ENCODE results near the gene RANBP1. TPM values are rescaled to one million over a fixed set of nuclear protein-coding genes. Genes with fewer than 3 reads are reported as not detected.

RANBP1 gene
- total and polyA plus RNA-seq, 9 of the 15 experiments (the other 6 are each of a cell fraction or from before 2014, with no cell fraction given): 162 to 2,891 (median 1,289) TPM

GRCh38 chr22:20066617-20067383 is 49.1 kb upstream of the RANBP1 start (continued):
- 0 out of 6 replicates have a peak, but pooled peaks of 1 of the 3 experiments have one; percentile 3 for TF ChIP-seq CTCF (IDR thresholded peaks at IDR 0.05 in 2 of 3, conservative IDR thresholded peaks at IDR 0.05 in 1 of 3; ENCODE audit: insufficient read depth in 2 of 3, low read depth in 1 of 3, low read length in 3 of 3)
- no peak for TF ChIP-seq GTF2E2 (tag; IDR thresholded peaks at IDR 0.05)
- TF ChIP-seq HOMEZ (CRISPR knock-in tag; IDR thresholded peaks at IDR 0.05): no peak
- TF ChIP-seq ZNF232 (CRISPR knock-in tag; IDR thresholded peaks at IDR 0.05): no peak
- TF ChIP-seq BCLAF1 (IDR thresholded peaks at IDR 0.05; ENCODE audit: borderline replicate concordance in 1 of 2, control insufficient read depth in 1 of 2, low read depth in 2 of 2, low read length in 1 of 2): no peak
- no peak for TF ChIP-seq DACH1 (IDR thresholded peaks at IDR 0.05; ENCODE audit: partially characterized antibody)
- TF ChIP-seq NFATC3 (IDR thresholded peaks at IDR 0.05): no peak
- no peak for TF ChIP-seq ARNT (IDR thresholded peaks at IDR 0.05)
- TF ChIP-seq ELK1 (CRISPR knock-in tag; IDR thresholded peaks at IDR 0.05): no peak
- no peak for TF ChIP-seq ZNF24 (IDR thresholded peaks at IDR 0.05)
- no peak for TF ChIP-seq ZNF77 (CRISPR knock-in tag; IDR thresholded peaks at IDR 0.05)
- peak; percentile 22; the same call in 1 of the 2 replicates for TF ChIP-seq RBFOX2 (IDR thresholded peaks at IDR 0.05; ENCODE audit: low read depth, low read length)
- no peak for TF ChIP-seq TCFL5 (CRISPR knock-in tag; conservative IDR thresholded peaks at IDR 0.05)
- TF ChIP-seq PCBP2 (IDR thresholded peaks at IDR 0.05; ENCODE audit: low read depth, low read length, poor library complexity, severe bottlenecking): no peak
- no peak for TF ChIP-seq ZFPM2 (CRISPR knock-in tag; IDR thresholded peaks at IDR 0.05)
- TF ChIP-seq CREB3L1 (IDR thresholded peaks at IDR 0.05; ENCODE audit: borderline replicate concordance, low read depth): no peak
- 0 out of 2 replicates have a peak, but pooled peaks have one; percentile 31 for TF ChIP-seq ZBTB7A (IDR thresholded peaks at IDR 0.05; ENCODE audit: borderline replicate concordance, control insufficient read depth, low read depth, low read length)
- TF ChIP-seq NFRKB (IDR thresholded peaks at IDR 0.05; ENCODE audit: low read depth): no peak

All from K562 (cell line).